ENCODE measurements around the gene CCDC43.

GRCh38 chr17:44707755-44708400, 18.3 kb upstream of the CCDC43 start:
- no peak for TF ChIP-seq TAF1 (IDR thresholded peaks at IDR 0.05; ENCODE audit: low read depth)
- no peak for TF ChIP-seq CEBPB (IDR thresholded peaks at IDR 0.05)
- no peak for TF ChIP-seq RAD21 (IDR thresholded peaks at IDR 0.05; ENCODE audit: low read depth)
- no peak for TF ChIP-seq TCF12 (IDR thresholded peaks at IDR 0.05; ENCODE audit: low read depth)
- no peak for TF ChIP-seq EP300 (IDR thresholded peaks at IDR 0.05; ENCODE audit: borderline replicate concordance)

Data from Ishikawa (cell line).